Posterior vena cava (tissue), 2 donors: ENCODE measurements around the gene LSMEM2. TPM values are rescaled to one million over a fixed set of nuclear protein-coding genes. Genes with fewer than 3 reads are reported as not detected.
"Not testable (repeated sequence)": the region's sequence is repeated elsewhere in the genome, so short reads cannot be mapped to it uniquely, and the experiment has no call there.

ENCODE experiments used
- DNase-seq: peaks from one replicate; pipeline ENCODE4 v3.0.0-alpha.2; 2020; ENCODE audit warnings: low spot score
- intact Hi-C, 2 donors: fragments of 100-400 bp; cut with DNase I; formaldehyde crosslinking; loops; one replicate each; pipeline versions ENCODE4 v1.14.1 to v1.14.2; 2022 to 2023
- total RNA-seq, 2 donors: library from RNA; stranded (reverse); fragmentation: NEBNext Ultra II Directional; extraction: Animal tissue kit (Norgen Biotek cat#: 25700); gene quantifications; one replicate each; pipeline ENCODE4 v1.2.1, GENCODE V29; 2021
- donor health status: DM: yes; HTN: yes; CAD: no.
- donor health status: DM: yes; HTN: yes; CAD: no.

The LSMEM2 gene
- total RNA-seq, 2 donors from 2014 or later, result 0.37 TPM; not detected in 1

DNA sequence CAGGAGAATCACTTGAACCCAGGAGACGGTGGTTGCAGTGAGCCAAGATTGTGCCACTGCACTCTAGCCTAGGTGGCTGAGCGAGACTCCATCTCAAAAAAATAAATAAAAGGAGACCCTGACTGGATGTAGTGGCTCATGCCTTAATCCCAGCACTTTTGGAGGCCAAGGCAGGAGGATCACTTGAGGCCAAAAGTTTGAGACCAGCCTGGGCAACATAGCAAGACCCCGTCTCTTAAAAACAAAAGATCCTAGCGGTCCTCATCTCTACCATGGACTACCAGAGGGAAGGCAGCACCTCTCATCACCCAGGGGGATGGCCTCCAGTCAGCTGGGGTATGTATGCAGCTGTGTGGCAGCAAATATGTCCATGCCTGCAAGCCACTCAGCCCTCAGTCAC lies 16.7 kb upstream of the LSMEM2 start:
- intact Hi-C loops, DNase-seq: not testable (repeated sequence)

DNA sequence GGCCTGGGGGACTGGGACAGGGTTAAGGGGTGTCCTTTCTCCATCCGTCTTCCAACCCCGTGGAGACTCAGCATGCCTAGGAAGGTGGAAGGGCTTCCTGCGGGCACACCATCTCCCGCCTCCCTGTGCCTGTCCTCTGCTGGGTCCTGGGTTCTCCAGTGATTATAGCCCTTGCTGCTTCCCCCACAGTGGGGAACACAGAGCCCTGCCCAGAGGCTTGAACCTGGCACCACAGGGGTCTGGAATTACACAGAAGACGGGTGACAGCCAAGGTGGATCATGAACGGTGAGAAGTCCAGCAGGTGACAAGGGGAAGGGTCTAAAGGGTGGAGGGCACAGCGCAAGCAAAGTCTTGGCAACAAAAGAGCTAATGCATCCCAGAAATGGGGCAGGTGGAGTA lies 16.1 kb upstream of the LSMEM2 start:
- intact Hi-C loops, result no loop called here
- DNase-seq, result no peak

DNA sequence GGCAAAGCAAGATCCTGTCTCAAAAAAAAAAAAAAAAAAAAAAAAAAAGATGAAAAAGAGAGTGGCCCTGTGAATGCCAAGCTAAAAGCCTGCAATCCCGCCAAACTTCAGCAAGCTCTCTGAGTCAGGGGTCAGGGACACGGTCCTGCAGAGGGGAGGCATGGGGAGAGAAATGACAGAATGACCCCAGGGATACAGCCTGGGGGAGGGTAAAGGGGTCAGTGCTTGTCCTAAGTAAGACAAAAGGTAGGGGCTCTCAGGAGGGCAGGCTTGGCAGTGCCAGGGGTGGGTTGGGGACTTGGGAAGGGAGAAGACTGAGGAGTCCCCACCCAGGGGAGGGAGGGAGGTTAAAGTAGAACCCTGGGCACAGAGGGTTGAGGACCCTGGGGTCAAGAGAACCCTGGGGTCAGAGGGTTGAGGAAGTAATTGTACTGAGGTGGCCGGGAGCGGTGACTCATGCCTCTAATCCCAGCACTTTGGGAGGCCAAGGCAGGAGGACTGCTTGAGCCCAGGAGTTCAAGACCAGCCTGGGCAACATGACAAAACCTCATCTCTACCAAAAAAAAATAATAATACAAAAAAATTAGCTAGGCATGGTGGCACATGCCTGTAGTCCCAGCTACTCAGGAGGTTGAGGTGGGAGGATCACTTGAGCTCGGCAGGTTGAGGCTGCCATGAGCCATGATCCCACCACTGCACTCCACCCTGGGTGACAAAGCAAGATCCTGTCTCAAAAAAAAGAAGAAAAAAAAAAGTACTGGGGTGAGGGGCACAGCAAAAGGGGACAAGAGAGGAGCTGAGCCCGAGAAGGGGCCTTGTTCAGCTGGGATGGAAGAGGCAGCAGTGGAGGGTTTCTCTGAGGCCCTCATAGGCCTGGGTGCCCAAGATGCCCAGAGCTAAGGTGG lies 15.2 kb upstream of the LSMEM2 start:
- intact Hi-C loops, result no loop called here
- DNase-seq, result no peak

DNA sequence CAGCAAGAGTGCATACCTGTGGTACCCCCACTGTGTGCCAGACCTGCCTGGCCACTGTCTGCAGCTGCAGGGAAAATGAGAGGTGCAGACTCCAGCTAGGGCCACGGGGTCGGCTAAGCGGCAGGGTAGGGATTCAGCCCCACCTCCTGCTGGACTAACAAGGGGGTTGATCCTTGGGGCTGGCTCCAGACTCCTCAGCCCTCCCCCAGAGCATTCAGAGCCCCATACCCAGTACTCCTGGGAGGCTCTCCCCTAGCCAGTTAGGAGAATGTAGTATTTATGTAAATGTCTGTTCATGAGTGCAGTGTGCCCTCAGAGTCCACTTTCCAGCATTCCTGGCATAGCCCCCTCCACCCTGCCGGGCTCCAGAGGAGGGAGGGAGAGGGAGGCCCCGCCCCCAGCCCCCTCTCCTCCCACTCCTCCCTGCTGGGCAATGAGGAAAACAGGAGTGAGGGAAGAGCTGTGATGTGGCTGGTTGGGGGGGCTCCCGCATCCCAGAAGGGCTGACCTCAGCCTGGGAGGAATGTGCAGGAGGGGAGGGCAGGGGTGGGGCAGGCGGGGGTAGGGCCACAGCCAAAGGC lies 14.4 kb upstream of the LSMEM2 start:
- DNase-seq, result peak; percentile 91
- intact Hi-C loops, result no loop called here

DNA sequence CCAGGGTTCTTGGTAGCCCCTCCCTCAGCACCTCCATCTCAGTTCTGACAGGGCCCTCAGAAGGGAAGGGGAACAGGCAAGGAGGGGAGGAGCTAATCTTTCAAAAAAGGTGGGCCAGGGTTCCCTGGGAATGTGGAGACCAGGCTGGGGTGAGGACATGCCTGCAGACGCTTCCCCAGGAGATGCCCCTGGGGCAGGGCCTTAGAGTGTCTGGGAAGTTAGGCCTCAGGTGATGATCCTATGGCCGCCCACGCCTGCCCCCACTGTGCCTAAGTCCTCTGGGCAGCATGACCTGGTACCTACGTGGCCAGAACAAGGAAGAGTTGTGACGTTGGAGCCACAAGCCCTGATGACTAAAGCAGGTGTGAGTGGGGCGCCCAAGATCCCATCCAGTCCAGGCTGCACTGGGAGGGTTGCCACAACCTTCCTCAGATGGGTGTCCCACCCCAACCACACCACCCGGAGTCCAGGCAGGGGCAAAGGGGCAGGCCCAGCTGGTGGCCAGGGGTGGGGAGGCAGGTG lies 13.9 kb upstream of the LSMEM2 start:
- intact Hi-C loops, result no loop called here
- DNase-seq, result no peak

DNA sequence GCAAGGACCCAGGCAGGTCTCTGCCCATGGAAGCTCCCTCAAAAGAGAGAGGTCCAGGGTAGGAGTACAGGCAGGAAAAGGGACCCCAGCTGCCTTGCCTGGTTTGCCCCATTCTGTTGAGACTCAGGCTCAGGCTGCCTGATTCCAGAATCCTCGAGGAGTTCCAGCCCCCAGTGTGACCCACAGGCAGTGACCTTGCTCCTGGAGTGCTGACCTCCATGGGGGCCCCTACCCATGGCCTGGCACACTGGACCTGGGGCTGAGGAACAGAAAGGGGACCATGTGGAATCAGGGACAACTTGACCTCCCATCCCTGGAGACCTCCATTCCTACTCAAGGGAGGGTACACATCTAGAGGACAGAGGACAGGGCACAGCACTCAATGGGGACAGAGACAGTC lies 13.3 kb upstream of the LSMEM2 start:
- intact Hi-C loops, result no loop called here
- DNase-seq, result no peak

DNA sequence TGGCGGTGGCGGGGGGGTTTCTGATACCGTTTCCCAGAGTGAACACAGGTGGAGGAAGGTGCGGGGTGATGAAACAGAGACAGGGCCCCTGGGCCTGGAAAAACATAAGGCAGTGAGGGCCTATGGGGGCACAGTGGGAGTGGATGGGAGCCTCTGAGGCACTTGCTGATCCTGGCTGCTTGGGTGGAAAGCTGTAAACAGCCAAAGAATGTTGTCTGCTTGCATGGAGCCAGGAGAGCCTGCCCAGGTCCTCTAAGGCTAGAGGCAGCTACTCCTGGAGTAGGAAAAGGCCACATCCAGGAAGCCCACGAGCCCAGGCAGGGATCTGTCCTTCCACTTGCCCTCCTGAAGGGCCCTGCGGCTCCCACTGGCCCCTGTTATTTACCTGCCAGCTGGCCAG lies 12.9 kb upstream of the LSMEM2 start:
- no peak for DNase-seq
- intact Hi-C loops, result no loop called here

DNA sequence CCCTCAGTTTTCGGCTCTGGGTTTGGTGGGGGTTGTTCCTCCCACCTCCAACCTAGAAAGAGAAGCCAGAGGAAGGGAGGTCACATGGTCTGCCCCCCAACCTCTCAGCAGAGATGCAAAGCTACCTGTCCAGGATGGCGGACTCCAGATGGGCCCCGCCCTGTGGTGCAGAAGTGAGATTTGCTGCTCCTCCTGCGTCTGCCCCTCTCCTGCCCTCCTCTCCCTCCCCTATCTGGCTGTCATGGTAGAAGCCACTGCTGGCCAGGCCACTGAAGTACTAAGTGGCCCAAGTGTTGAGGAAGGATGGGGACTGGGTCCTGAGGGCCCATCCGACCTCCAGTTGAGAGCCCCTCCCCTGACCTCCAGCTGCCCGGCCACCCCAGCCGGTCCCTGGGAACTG lies 12.1 kb upstream of the LSMEM2 start:
- intact Hi-C loops, result no loop called here
- no peak for DNase-seq

DNA sequence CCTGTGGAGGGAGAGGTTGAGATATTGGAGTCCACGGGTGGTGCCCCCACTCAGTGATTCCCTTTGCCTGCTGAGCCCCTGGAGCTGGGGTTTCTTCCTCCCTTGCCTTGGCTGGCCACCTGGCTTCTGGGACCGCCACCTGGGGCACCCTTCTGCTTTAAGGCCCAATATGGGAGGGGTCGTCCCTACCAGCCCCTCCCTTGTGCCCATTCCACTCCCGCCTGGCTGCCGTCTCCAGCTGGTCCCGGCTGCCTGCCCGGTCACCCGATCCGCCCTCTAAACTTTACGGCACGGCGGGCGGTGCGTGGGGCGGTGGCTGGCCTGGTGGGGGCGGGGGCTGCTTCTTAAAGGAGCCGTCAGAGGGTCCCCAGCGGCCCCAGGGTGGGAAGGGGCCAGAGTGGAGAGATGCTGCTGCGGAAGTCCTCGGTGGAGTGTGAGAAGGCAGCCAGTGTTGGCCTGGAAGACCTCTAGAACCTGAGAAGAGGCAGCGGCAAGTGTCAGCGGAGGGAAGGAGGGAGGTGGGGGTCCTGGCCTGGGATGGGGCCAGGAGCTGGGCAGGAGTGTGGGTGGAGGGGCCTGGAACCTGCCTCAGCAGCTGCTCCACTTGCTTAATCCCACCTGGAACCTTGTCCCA lies 11.5 kb upstream of the LSMEM2 start:
- intact Hi-C loops, result no loop called here
- DNase-seq, result peak; percentile 87

DNA sequence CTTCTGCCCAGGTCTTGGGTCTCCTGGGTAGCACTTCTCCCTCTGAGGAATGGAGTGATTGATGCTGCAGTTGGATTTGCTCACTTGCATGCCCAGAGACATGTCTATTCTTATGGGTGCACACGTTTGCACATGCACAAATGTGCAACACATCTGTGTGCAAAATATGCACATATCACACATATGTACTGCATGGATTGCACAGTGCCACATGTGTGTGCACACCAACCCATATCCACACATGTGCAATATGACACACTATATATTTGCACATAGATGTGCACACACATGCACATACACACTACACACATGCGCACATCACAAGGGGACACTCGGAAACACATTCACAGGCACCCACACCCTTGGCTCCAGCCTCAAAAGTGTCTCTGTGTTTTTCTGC lies 10.6 kb upstream of the LSMEM2 start:
- no peak for DNase-seq
- intact Hi-C loops, result no loop called here

DNA sequence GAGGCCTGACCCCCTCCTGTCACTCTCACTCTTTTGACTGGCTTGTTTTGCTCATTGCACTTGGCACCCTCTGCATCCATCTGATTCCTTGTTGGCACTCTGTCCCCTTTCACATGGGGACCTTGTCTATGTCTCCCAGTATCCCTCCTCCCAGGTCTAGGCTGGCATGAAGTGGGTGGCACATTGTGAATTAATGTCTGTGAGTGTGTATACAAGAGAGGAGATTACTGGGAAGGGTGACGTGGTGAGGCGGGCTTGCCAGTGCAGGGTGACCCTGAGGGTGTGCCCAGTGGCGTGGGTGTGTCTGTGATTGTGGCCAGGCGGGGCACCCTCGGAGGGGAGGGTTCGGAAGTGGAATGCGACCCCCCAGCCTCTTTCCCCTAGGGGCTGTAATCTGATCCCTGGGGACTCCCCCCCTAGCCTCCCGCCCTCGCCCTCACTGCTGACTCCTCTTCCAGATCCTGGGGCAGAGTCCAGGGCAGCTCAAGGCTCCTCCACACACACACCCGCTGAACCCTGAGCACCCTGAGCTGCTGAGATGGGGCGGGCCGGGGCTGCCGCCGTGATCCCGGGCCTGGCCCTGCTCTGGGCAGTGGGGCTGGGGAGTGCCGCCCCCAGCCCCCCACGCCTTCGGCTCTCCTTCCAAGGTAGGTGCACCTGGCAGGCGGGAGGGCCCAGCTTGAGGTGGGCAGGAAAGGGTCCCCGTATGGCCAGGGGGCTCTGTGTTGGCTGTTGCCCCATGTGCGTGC lies 10.0 kb upstream of the LSMEM2 start, which contains the start of gene SEMA3B:
SEMA3B (plus strand) TSS at position 445 of the 749 bp plus-strand sequence; CDS start at position 539, 94 bp downstream.
- peak; percentile 82 for DNase-seq
- intact Hi-C loops, result no loop called here

DNA sequence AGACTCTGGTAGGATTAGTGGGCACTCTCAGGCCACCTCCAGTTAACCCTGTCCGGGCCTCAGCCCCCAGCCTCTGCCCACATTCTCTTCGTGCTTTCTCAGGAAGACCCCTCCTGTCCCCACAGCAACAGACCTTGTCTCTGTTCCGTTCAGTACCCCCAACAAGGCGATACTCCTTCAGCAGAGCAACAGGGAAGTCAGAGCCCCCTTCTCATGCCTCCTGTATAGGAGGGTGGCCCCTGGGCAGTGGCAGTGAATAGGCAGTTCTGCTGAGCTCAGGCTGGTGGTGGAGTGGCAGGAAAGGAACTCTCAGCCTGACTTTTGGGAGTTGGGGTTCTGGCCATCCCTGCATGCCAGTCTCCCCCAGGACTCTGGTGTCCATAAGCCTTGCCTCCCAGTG lies 9.4 kb upstream of the LSMEM2 start:
- intact Hi-C loops, result no loop called here
- DNase-seq, result no peak

DNA sequence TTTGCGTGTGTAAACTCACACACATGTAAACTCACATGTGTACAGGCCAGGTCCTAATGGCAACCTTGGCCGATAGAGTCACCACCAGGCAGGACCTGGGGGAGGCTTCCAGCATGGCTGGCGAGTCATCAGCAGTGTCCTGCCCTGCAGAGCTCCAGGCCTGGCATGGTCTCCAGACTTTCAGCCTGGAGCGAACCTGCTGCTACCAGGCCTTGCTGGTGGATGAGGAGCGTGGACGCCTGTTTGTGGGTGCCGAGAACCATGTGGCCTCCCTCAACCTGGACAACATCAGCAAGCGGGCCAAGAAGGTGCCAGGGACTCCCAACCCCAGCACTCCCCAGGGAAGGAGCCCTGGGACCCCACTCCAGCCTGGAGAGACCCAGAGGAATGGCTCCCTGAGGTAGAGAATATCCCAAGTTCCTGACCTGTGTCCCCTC lies 8.9 kb upstream of the LSMEM2 start:
- intact Hi-C loops, result loop anchor here (2.0 to 5.0 kb wide), 3 partner anchors 43 to 1533 kb away; no protein-coding TSS in a partner anchor
- peak; percentile 74 for DNase-seq

DNA sequence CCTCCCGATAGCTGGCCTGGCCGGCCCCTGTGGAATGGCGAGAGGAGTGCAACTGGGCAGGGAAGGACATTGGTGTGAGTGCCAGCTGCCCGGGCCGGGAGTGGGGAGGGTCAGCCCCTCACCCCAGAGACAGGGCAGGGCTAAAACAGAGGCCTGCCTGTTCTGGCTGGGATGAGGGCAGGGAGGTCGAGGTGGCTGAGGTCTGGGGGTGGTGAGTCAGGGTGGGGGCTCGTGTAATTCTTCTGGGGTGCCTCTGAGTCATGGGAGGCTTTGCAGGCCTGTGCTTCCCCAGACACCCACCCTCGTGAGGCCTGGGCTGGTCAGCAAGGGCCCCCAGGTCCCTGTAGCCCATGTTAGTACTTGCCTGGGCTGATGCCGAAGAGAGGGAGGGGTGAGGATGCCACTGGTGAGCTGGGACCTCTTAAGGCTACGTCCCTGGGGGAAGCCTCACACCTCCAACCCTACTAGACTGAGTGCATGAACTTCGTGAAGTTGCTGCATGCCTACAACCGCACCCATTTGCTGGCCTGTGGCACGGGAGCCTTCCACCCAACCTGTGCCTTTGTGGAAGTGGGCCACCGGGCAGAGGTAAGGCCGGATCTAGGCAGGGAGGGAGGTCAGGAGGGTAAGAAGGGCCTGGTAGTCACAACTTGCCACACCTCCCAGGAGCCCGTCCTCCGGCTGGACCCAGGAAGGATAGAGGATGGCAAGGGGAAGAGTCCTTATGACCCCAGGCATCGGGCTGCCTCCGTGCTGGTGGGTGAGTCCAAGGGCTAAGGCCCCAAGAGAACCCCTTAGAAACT lies 8.3 kb upstream of the LSMEM2 start:
- intact Hi-C loops, result loop anchor here (2.0 to 5.0 kb wide), 3 partner anchors 43 to 1533 kb away; no protein-coding TSS in a partner anchor
- DNase-seq, result no peak

DNA sequence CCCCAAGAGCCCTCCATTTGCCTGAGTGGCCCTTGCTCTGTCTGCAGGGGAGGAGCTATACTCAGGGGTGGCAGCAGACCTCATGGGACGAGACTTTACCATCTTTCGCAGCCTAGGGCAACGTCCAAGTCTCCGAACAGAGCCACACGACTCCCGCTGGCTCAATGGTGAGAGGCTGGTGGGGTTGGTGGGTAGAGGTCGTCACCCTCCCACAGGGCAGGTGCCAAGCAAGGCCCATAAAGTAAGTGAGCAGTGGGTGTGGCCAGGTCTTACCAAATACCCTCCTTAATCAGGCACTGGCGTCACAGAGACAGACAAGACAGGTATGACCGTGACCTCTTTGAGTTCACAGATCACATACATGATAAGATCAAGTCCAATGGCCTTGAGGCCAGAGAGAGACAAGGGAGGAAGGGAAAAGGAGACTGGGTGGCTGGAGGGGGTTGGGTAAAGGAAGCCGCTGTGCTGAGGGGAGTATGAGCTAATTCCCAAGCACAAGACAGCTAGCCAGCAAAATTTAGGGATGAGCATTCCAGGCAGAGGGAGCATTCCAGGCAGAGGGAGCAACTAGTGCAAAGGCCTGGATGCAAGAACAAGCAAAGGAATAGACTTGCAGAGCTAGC lies 7.5 kb upstream of the LSMEM2 start:
- intact Hi-C loops, result loop anchor here (2.0 to 5.0 kb wide), 3 partner anchors 44 to 1534 kb away; no protein-coding TSS in a partner anchor

DNA sequence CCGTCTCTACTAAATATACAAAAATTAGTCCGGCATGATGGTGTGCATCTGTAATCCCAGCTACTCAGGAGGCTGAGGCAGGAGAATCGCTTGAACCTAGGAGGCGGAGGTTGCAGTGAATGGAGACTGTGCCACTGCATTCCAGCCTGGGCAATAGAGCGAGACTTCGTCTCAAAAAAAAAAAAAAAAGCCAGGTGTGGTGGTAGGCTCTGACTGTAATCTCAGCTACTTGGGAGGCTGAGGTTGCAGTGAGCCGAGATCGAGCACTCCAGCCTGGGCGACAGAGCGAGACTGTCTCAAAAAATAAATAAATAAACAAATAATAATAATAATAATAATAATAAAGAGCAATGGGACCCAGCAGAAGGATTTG lies 6.4 kb upstream of the LSMEM2 start:
- intact Hi-C loops, result loop anchor here (2.0 to 5.0 kb wide), 3 partner anchors 45 to 1535 kb away; no protein-coding TSS in a partner anchor
- not testable (repeated sequence) for DNase-seq

More for the DNA sequence above, 7.5 kb upstream of the LSMEM2 start:
- DNase-seq, result no peak

DNA sequence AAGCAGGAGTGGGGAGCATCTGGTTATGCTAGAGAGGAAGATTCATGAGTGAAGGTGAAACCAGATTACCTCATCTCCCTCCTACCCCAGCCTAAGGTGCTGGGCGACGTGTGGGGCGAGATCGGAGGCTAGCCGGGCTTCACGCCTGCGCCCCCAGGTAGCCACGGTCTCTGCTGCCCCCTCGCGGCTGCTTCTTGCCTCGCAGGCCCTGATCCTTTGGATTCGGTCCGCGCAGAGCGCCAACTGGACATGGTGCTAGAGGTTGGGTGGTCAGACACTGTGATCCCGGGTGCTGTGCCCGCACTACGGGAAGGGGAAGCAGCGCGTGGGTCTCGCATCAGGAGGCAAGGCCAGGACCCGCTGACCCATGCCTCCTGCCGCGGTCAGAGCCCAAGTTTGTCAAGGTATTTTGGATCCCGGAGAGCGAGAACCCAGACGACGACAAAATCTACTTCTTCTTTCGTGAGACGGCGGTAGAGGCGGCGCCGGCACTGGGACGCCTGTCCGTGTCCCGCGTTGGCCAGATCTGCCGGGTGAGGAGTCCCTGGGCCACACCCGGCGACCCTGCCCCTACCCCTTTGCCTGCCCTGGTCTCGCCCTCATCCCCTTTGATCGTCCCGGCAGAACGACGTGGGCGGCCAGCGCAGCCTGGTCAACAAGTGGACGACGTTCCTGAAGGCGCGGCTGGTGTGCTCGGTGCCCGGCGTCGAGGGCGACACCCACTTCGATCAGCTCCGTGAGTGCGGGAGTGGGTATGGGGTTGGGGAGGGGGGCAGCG lies 5.8 kb upstream of the LSMEM2 start:
- intact Hi-C loops, result loop anchor here (2.0 to 5.0 kb wide), 3 partner anchors 46 to 1536 kb away; no protein-coding TSS in a partner anchor
- peak; percentile 96 for DNase-seq
